ENCODE data around the gene UGT1A5. TPM values are rescaled to one million over a fixed set of nuclear protein-coding genes. Genes with fewer than 3 reads are reported as not detected.
A peak's percentile ranks its signal among the peaks of the same experiment; 100 is the strongest.

Gene UGT1A5
- total and polyA plus RNA-seq, 8 donors = not detected

GRCh38 chr2:233707940-233708644, 4.6 kb upstream of the UGT1A5 start:
- FAIRE-seq (no peak), ATAC-seq (no peak), DNase-seq (no peak)
- Histone ChIP-seq H3K4me3 (no peak overlapping the region), H3K4me1 (peaks cover 0 to 9% (median 6%) of the 10 kb centered on the region in 3 donors), H3K27ac (no peak overlapping the region), H3K27me3 (no peaks in the 10 kb centered on the region), H3K9me3 (no peaks in the 10 kb centered on the region), H3K36me3 (no peaks in the 10 kb centered on the region)
- 63 to 71% methylated on average over 10 of the region's 10 CpGs for WGBS, 2 donors
- TF ChIP-seq, protein P1, sequence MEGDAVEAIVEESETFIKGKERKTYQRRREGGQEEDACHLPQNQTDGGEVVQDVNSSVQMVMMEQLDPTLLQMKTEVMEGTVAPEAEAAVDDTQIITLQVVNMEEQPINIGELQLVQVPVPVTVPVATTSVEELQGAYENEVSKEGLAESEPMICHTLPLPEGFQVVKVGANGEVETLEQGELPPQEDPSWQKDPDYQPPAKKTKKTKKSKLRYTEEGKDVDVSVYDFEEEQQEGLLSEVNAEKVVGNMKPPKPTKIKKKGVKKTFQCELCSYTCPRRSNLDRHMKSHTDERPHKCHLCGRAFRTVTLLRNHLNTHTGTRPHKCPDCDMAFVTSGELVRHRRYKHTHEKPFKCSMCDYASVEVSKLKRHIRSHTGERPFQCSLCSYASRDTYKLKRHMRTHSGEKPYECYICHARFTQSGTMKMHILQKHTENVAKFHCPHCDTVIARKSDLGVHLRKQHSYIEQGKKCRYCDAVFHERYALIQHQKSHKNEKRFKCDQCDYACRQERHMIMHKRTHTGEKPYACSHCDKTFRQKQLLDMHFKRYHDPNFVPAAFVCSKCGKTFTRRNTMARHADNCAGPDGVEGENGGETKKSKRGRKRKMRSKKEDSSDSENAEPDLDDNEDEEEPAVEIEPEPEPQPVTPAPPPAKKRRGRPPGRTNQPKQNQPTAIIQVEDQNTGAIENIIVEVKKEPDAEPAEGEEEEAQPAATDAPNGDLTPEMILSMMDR (IDR thresholded peaks at IDR 0.05) = no peak
- intact Hi-C loops (cut with DNase I) = no loop called here

DNA sequence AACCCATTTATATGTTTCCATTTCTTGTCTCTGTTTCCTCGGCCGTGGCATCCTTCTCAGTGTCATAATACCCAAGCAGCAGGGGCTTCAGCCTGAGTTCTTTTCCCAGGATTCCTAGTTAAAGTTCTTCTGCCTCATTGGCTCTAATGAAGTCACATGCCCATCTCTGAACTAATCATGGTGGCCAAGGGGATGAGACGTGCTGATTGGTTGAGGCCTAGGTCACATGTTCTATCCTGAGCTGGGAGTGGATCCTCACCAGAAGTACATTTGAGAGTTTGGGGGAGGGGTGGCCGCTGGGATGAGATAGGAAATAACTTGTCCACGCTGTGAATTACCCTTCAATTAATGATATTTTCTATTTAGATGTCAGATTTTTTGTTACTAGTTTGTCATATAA, 3.8 kb upstream of the UGT1A5 start:
- TF ChIP-seq, protein P1 (IDR thresholded peaks at IDR 0.05) = no peak
- WGBS, 2 donors = 77 to 78% methylated on average over 5 of the region's 5 CpGs
- intact Hi-C loops (cut with DNase I) = no loop called here
- DNase-seq (no peak), FAIRE-seq (no peak), ATAC-seq (no peak)
- no peaks in the 10 kb centered on the region for H3K36me3 ChIP-seq
- no peaks in the 10 kb centered on the region for H3K9me3 ChIP-seq
- no peak overlapping the region for H3K4me3 ChIP-seq
- H3K27me3 ChIP-seq = no peaks in the 10 kb centered on the region
- H3K27ac ChIP-seq = no peak overlapping the region
- H3K4me1 ChIP-seq = peaks cover 0 to 9% (median 6%) of the 10 kb centered on the region in 3 donors

- intact Hi-C loops (cut with DNase I) = no loop called here
- H3K27ac ChIP-seq = no peak overlapping the region
- WGBS, 2 donors = 29 to 30% methylated on average over 11 of the region's 11 CpGs
- peak; percentile 88 to 99 (median 98) for ATAC-seq
- H3K9me3 ChIP-seq = no peaks in the 10 kb centered on the region
- no peaks in the 10 kb centered on the region for H3K27me3 ChIP-seq
- FAIRE-seq = no peak
- no peaks in the 10 kb centered on the region for H3K36me3 ChIP-seq
- H3K4me1 ChIP-seq = no peaks in the 10 kb centered on the region
- H3K4me3 ChIP-seq = no peak overlapping the region
- TF ChIP-seq, protein P1 (IDR thresholded peaks at IDR 0.05) = peak; percentile 78 to 87 (median 84)
- DNase-seq = peak; percentile 63 to 95 (median 82)
Measured at GRCh38 chr2:233711312-233712008, 1.2 kb upstream of the UGT1A5 start.

DNA sequence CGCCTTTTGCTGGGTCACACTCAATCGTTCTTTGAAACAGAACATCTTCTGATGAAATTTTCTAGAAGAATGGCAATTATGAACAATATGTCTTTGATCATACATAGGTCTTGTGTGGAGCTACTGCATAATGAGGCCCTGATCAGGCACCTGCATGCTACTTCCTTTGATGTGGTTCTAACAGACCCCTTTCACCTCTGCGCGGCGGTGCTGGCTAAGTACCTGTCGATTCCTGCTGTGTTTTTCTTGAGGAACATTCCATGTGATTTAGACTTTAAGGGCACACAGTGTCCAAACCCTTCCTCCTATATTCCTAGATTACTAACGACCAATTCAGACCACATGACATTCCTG, 532 bp downstream of the UGT1A5 start:
- intact Hi-C loops (cut with DNase I) = no loop called here
- FAIRE-seq = no peak

More for the DNA sequence above, 532 bp downstream of the UGT1A5 start:
- DNase-seq (no peak), ATAC-seq (no peak)
- TF ChIP-seq, protein P1 (IDR thresholded peaks at IDR 0.05) = no peak
- H3K4me3 ChIP-seq = no peak overlapping the region
- H3K27me3 ChIP-seq = no peaks in the 10 kb centered on the region
- 66 to 69% methylated on average over 7 of the region's 7 CpGs for WGBS, 2 donors
- H3K9me3 ChIP-seq = no peaks in the 10 kb centered on the region
- no peaks in the 10 kb centered on the region for H3K36me3 ChIP-seq
- no peak overlapping the region for H3K27ac ChIP-seq
- no peaks in the 10 kb centered on the region for H3K4me1 ChIP-seq

Data from pancreas (tissue), 10 donors.